Natural killer cell (primary cell): ENCODE measurements around the gene GLO1. TPM values are rescaled to one million over a fixed set of nuclear protein-coding genes. Genes with fewer than 3 reads are reported as not detected.

ENCODE experiments used
- ATAC-seq, 3 donors: fragments of 150-1000 bp in 2 of 3; fragments of 200-7000 bp in 1 of 3; cut with Tn5 transposase; 1 replicate in 1 of 3; 2 replicates in 2 of 3; pipeline ENCODE4 v1.10.0; 2021; ENCODE audit warnings: mild to moderate bottlenecking in 2 of 3, moderate library complexity in 2 of 3
- DNase-seq, 2 donors: peaks; one replicate each; pipeline versions ENCODE4 v3.0.0 to v3.0.0-alpha.2; 2013 to 2021; ENCODE audit warnings: mixed read lengths in 1 of 2
- H3K27ac ChIP-seq: one replicate; pipeline ENCODE4 v1.5.1; 2013; ENCODE audit warnings: mild to moderate bottlenecking, low read length
- H3K27me3 ChIP-seq: one replicate; pipeline ENCODE4 v1.6.1; 2013; ENCODE audit warnings: low read length; ENCODE audit not compliant: control insufficient read depth, insufficient read depth
- H3K36me3 ChIP-seq: one replicate; pipeline ENCODE4 v1.6.1; 2013; ENCODE audit warnings: low read length; ENCODE audit not compliant: control insufficient read depth, insufficient read depth
- H3K4me1 ChIP-seq: one replicate; pipeline ENCODE4 v1.6.1; 2013; ENCODE audit warnings: low read length; ENCODE audit not compliant: control insufficient read depth, insufficient read depth
- H3K4me3 ChIP-seq: one replicate; pipeline ENCODE4 v1.5.1; 2013; ENCODE audit warnings: low read length
- H3K9me3 ChIP-seq: one replicate; pipeline ENCODE4 v1.6.1; 2013; ENCODE audit warnings: low read length; ENCODE audit not compliant: control insufficient read depth, insufficient read depth
- H3K27ac Mint-ChIP-seq, 2 donors: one replicate each; pipeline ENCODE4 v1.8.0; 2022; ENCODE audit warnings: mild to moderate bottlenecking in 2 of 2, mixed read lengths in 2 of 2, moderate library complexity in 1 of 2
- H3K27me3 Mint-ChIP-seq, 2 donors: one replicate each; pipeline ENCODE4 v1.8.0; 2022; ENCODE audit warnings: low read depth in 2 of 2, mixed read lengths in 2 of 2
- H3K36me3 Mint-ChIP-seq: one replicate; pipeline ENCODE4 v1.8.0; 2022; ENCODE audit warnings: mixed read lengths
- H3K4me1 Mint-ChIP-seq, 2 donors: one replicate each; pipeline ENCODE4 v1.8.0; 2022; ENCODE audit warnings: mixed read lengths in 2 of 2
- H3K4me3 Mint-ChIP-seq: one replicate; pipeline ENCODE4 v1.8.0; 2022; ENCODE audit warnings: mild to moderate bottlenecking, moderate library complexity, mixed read lengths
- H3K9me3 Mint-ChIP-seq, 2 donors: one replicate each; pipeline ENCODE4 v1.8.0; 2022; ENCODE audit warnings: mixed read lengths in 2 of 2
- CTCF ChIP-seq: fragments of 200-600 bp; IDR thresholded peaks from one replicate; pipeline ENCODE4 v1.8.0; 2022; ENCODE audit warnings: antibody characterized with exemption
- WGBS: methylation state at CpG from one replicate; pipeline ENCODE4 v1.1.7; 2013; ENCODE audit warnings: missing lambda C conversion rate; ENCODE audit not compliant: insufficient coverage; 5-methylcytosine and 5-hydroxymethylcytosine counted together
- intact Hi-C: fragments of 100-400 bp; cut with micrococcal nuclease; formaldehyde crosslinking; loops from one replicate; pipeline ENCODE4 v1.14.2; 2022
- total RNA-seq, 4 donors: library from RNA; stranded (reverse); fragments of 120-200 nt in 1 of 4; gene quantifications; one replicate each; pipeline versions ENCODE4 v1.2.3 to v1.2.4, GENCODE V29; 2013 to 2022

GLO1 gene
- total RNA-seq, 3 donors from 2014 or later (not counting 1 experiment from before 2014, with no cell fraction given): 24.2 to 31.3 (median 27.6) TPM

DNA sequence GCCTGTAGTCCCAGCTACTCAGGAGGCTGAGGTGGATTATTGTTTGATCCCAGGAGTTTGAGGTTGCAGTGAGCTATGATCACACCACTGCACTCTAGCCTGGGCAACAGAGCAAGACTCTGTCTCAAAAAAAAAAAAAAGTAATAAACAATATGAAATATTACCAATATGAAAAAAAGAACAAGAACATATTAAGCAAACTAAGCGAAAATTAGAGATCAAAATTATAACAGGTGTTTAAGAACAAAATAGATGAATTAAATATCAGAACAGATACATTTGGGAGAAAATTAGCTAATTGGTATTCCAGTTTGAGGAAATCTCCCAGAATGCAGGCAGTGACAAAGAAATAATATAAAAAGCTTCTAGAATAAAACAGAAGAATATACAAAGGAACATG lies 23.3 kb downstream of the GLO1 start:
- no peak for TF ChIP-seq CTCF
- Mint-ChIP-seq H3K36me3 (peaks cover 14% of the 10 kb centered on the region), H3K27me3 (no peaks in the 10 kb centered on the region), H3K9me3 (no peaks in the 10 kb centered on the region), H3K4me3 (no peak overlapping the region), H3K4me1 (peaks cover 0 to under 1% of the 10 kb centered on the region in 2 donors), H3K27ac (no peak overlapping the region)
- Histone ChIP-seq H3K9me3 (no peaks in the 10 kb centered on the region), H3K27ac (no peak overlapping the region), H3K4me3 (no peak overlapping the region), H3K36me3 (peaks cover 38% of the 10 kb centered on the region), H3K4me1 (no peaks in the 10 kb centered on the region), H3K27me3 (no peaks in the 10 kb centered on the region)
- intact Hi-C loops: no loop called here
- DNase-seq (no peak), ATAC-seq (no peak)
- no CpG with 5 or more reads among the region's 1 CpG for whole genome bisulfite sequencing

GRCh38 chr6:38678178-38678760 lies 24.7 kb downstream of the GLO1 start:
- no peak for DNase-seq
- no peak for TF ChIP-seq CTCF
- H3K4me1 ChIP-seq: no peaks in the 10 kb centered on the region
- peaks cover 35% of the 10 kb centered on the region for H3K36me3 ChIP-seq
- H3K4me3 ChIP-seq: no peak overlapping the region
- intact Hi-C loops: no loop called here
- Mint-ChIP-seq H3K27me3 (no peaks in the 10 kb centered on the region), H3K4me3 (no peak overlapping the region), H3K36me3 (peaks cover 14% of the 10 kb centered on the region), H3K4me1 (peaks cover 6 to 12% of the 10 kb centered on the region in 2 donors), H3K27ac (no peak overlapping the region), H3K9me3 (no peaks in the 10 kb centered on the region)
- no peak overlapping the region for H3K27ac ChIP-seq
- ATAC-seq: no peak
- H3K9me3 ChIP-seq: no peaks in the 10 kb centered on the region
- WGBS: 88% methylated on average over 7 of the region's 7 CpGs
- no peaks in the 10 kb centered on the region for H3K27me3 ChIP-seq

DNA sequence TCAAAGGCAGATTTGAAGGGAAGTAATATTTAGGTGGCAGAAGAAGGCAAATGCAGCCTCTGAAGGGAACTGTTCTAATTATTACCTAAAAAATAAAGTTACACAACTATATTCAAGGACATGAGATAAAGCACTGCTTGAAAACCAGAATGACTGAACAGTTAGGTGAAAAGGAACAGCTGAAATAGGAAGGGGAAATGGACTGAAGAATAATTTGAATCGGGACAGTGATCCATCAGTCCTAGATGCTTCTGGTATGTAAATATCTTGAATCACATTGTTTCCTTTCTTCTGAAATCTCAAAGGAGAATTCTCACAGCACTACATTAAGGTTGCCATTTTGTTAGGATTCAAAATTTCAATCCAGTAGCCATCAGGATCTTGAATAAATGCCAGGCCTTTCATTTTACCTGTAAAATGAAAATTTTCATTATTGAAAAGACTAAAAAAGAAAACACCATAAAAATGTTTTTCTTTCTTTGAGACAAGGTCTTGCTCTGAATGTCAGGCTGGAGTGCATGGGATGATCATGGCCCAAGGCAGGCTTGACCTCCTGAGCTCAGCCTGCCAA lies 25.9 kb downstream of the GLO1 start:
- WGBS: 55% methylated on average over 1 of the region's 1 CpG
- Mint-ChIP-seq H3K27me3 (no peaks in the 10 kb centered on the region), H3K4me3 (no peak overlapping the region)

More for the DNA sequence above, 25.9 kb downstream of the GLO1 start:
- Histone ChIP-seq H3K4me3 (no peak overlapping the region), H3K27me3 (no peaks in the 10 kb centered on the region), H3K4me1 (no peaks in the 10 kb centered on the region), H3K9me3 (no peaks in the 10 kb centered on the region), H3K36me3 (peaks cover 27% of the 10 kb centered on the region), H3K27ac (no peak overlapping the region)
- H3K4me1 Mint-ChIP-seq: peaks cover 6 to 14% of the 10 kb centered on the region in 2 donors
- TF ChIP-seq CTCF: no peak
- ATAC-seq (no peak), DNase-seq (no peak)
- peak overlapping the region; percentile 8 to 59 for H3K27ac Mint-ChIP-seq
- peaks cover 14% of the 10 kb centered on the region for H3K36me3 Mint-ChIP-seq
- intact Hi-C loops: no loop called here
- no peaks in the 10 kb centered on the region for H3K9me3 Mint-ChIP-seq
